HAP-1 (cell line): ENCODE measurements around the gene PRAC1.

ENCODE experiments used
- DNase-seq, 2 experiments: peaks; one replicate each; pipeline ENCODE4 v3.0.0-alpha.2; 2016 to 2020; ENCODE audit warnings: low spot score in 2 of 2
- H3K27me3 ChIP-seq: fragments of 250-450 bp; sonication (Bioruptor Pico); 2 replicates; pipeline ENCODE4 v1.5.1; 2020; ENCODE audit warnings: low read depth, mild to moderate bottlenecking, moderate library complexity
- H3K36me3 ChIP-seq: fragments of 250-450 bp; sonication (Bioruptor Pico); replicated peaks from 2 replicates; pipeline ENCODE4 v1.5.1; 2020; ENCODE audit warnings: mild to moderate bottlenecking
- H3K4me1 ChIP-seq: fragments of 250-450 bp; sonication (Bioruptor Pico); 2 replicates; pipeline ENCODE4 v1.5.1; 2020; ENCODE audit warnings: mild to moderate bottlenecking
- H3K4me3 ChIP-seq: fragments of 250-450 bp; sonication (Bioruptor Pico); 2 replicates; pipeline ENCODE4 v1.5.1; 2020; ENCODE audit warnings: mild to moderate bottlenecking, moderate library complexity
- H3K9me3 ChIP-seq: fragments of 250-450 bp; sonication (Bioruptor Pico); 2 replicates; pipeline ENCODE4 v1.5.1; 2020; ENCODE audit warnings: mild to moderate bottlenecking, moderate library complexity
- in situ Hi-C: fragments of 300-500 bp; cut with MboI; formaldehyde crosslinking; loops from 3 replicates; pipeline ENCODE4 v1.14.3; 2020; ENCODE audit warnings: low sequenced_read_pairs, inconsistent platforms, mixed read lengths

PRAC1 gene

GRCh38 chr17:48726114-48726915 is 4.0 kb upstream of the PRAC1 start:
- Histone ChIP-seq H3K36me3 (no peaks in the 10 kb centered on the region), H3K4me3 (no peak overlapping the region), H3K9me3 (no peaks in the 10 kb centered on the region), H3K27me3 (no peaks in the 10 kb centered on the region), H3K4me1 (peaks cover 14% of the 10 kb centered on the region)
- no peak for DNase-seq
- in situ Hi-C loops = loop anchor here (5.0 kb wide), 1 partner anchor 61 kb away; no protein-coding TSS in a partner anchor

- no peak for DNase-seq
- H3K9me3 ChIP-seq = no peaks in the 10 kb centered on the region
- H3K4me3 ChIP-seq = no peak overlapping the region
- in situ Hi-C loops = loop anchor here (5.0 kb wide), 1 partner anchor 62 kb away; no protein-coding TSS in a partner anchor
- no peaks in the 10 kb centered on the region for H3K27me3 ChIP-seq
- H3K36me3 ChIP-seq = no peaks in the 10 kb centered on the region
- peaks cover 14% of the 10 kb centered on the region for H3K4me1 ChIP-seq
Observed at GRCh38 chr17:48725288-48726064, 3.2 kb upstream of the PRAC1 start.

- Histone ChIP-seq H3K36me3 (no peaks in the 10 kb centered on the region), H3K27me3 (no peaks in the 10 kb centered on the region), H3K4me1 (peaks cover 12% of the 10 kb centered on the region), H3K4me3 (no peak overlapping the region), H3K9me3 (no peaks in the 10 kb centered on the region)
- no peak for DNase-seq
- in situ Hi-C loops = loop anchor here (5.0 kb wide), 1 partner anchor 62 kb away; no protein-coding TSS in a partner anchor
Observed at GRCh38 chr17:48725004-48725287, 2.6 kb upstream of the PRAC1 start.

- H3K4me1 ChIP-seq = peaks cover 7% of the 10 kb centered on the region
- DNase-seq = peak; percentile 49 to 92
- no peak overlapping the region for H3K4me3 ChIP-seq
- H3K36me3 ChIP-seq = no peaks in the 10 kb centered on the region
- H3K9me3 ChIP-seq = no peaks in the 10 kb centered on the region; the same call in 1 of the 2 replicates
- in situ Hi-C loops = loop anchor here (5.0 kb wide), 1 partner anchor 63 kb away; no protein-coding TSS in a partner anchor
- H3K27me3 ChIP-seq = no peaks in the 10 kb centered on the region
Observed at GRCh38 chr17:48724251-48725003, 2.1 kb upstream of the PRAC1 start.

GRCh38 chr17:48723423-48724250 is 1.3 kb upstream of the PRAC1 start:
- Histone ChIP-seq H3K4me3 (no peak overlapping the region), H3K4me1 (peaks cover 5% of the 10 kb centered on the region), H3K36me3 (no peaks in the 10 kb centered on the region), H3K9me3 (no peaks in the 10 kb centered on the region; the same call in 1 of the 2 replicates), H3K27me3 (no peaks in the 10 kb centered on the region)
- in situ Hi-C loops = no loop called here
- DNase-seq = no peak

- H3K9me3 ChIP-seq = no peaks in the 10 kb centered on the region; the same call in 1 of the 2 replicates
- in situ Hi-C loops = no loop called here
- H3K4me1 ChIP-seq = peaks cover 5% of the 10 kb centered on the region
- no peaks in the 10 kb centered on the region for H3K36me3 ChIP-seq
- no peak for DNase-seq
- no peaks in the 10 kb centered on the region for H3K27me3 ChIP-seq
- H3K4me3 ChIP-seq = no peak within 1 kb of the TSS
Observed at GRCh38 chr17:48722915-48723422, 651 bp upstream of the PRAC1 start, which contains the start of gene PRAC2. TSS of gene PRAC2 (plus strand) at chr17:48723185. CDS start at chr17:48724411, 1,226 bp downstream.

- no peak overlapping the region for H3K4me3 ChIP-seq
- in situ Hi-C loops = no loop called here
- no peaks in the 10 kb centered on the region for H3K36me3 ChIP-seq
- no peak for DNase-seq
- no peaks in the 10 kb centered on the region for H3K4me1 ChIP-seq
- H3K9me3 ChIP-seq = no peaks in the 10 kb centered on the region; the same call in 1 of the 2 replicates
- no peaks in the 10 kb centered on the region for H3K27me3 ChIP-seq
Observed at GRCh38 chr17:48721009-48721402, 1.3 kb downstream of the PRAC1 start.

DNA sequence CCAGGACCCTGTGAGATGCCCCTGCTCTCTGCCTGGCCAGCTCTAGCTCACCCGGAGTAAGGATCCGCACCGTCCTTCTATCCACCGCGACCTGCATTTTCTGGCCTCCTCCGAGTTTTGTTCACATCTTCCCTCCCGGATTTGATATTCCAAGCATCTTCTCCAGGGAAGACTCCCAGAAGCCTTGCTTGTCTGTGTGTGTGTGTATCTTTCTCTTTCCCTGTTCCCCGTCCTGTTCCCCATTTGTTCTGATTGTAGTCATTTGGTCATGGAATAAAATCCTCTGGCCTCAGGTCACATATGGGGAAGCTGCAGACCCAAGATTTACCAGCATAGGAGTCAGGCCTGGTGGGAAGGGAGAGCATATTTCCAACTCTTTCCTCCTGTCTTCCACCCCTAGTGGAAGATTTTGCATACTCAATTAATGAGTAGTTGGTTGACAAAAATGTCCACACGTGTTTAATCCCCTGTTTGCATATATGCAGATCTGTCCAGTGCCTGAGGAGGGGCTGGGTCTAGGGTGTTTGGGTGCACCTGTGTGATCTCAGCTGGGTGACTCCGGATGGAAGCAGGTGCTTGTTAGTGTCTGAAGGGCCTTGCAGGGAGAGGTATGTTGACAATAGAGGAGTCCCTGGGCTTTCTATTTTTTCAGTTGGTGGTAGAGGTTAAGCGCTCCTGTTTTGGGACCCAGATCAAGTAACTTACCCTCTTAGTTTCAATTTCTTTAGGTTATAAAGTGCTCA is 1.9 kb downstream of the PRAC1 start:
- peaks cover under 1% of the 10 kb centered on the region; the same call in 1 of the 2 replicates for H3K4me1 ChIP-seq
- H3K27me3 ChIP-seq = no peaks in the 10 kb centered on the region
- in situ Hi-C loops = no loop called here
- H3K36me3 ChIP-seq = no peaks in the 10 kb centered on the region
- H3K9me3 ChIP-seq = no peaks in the 10 kb centered on the region; the same call in 1 of the 2 replicates
- DNase-seq = no peak
- H3K4me3 ChIP-seq = no peak overlapping the region

DNA sequence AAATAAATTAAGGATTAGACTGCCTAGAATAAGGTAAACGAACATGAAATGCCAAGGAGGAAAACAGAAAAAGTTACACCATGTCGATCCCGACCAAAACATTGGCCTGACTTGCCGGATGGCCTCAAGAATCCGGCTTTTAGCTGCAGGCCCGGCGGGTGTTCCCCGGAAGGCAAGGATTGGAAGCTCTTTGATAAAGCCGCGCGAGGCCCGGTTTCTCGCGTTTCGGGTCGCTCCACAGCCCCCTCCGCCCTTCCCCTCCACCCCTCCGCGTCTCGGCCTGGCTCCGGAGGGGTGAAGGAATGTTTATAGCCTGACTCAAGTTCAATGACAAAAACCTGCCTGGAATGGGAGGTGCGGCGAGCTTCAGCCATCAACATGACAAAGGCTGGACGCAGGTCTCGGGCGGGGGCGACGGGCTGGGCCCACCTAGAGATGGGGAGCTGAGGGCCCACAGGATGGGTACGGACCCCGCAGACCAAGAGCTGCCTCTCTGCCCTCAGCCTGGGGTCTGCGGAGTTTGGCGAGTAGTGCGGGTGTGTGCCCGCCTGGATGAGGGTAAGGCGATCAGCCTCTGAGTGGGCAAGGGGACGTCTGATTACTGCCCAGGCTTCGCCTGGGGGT is 2.6 kb downstream of the PRAC1 start:
- no peak overlapping the region for H3K4me3 ChIP-seq
- H3K4me1 ChIP-seq = peaks cover 4% of the 10 kb centered on the region; the same call in 1 of the 2 replicates
- in situ Hi-C loops = no loop called here
- no peaks in the 10 kb centered on the region for H3K36me3 ChIP-seq
- no peak for DNase-seq
- H3K9me3 ChIP-seq = no peaks in the 10 kb centered on the region; the same call in 1 of the 2 replicates
- no peaks in the 10 kb centered on the region for H3K27me3 ChIP-seq

GRCh38 chr17:48718761-48719641 is 3.3 kb downstream of the PRAC1 start:
- DNase-seq = no peak
- Histone ChIP-seq H3K9me3 (no peaks in the 10 kb centered on the region; the same call in 1 of the 2 replicates), H3K27me3 (no peaks in the 10 kb centered on the region), H3K4me3 (no peak overlapping the region), H3K36me3 (no peaks in the 10 kb centered on the region), H3K4me1 (peaks cover 4% of the 10 kb centered on the region; the same call in 1 of the 2 replicates)
- in situ Hi-C loops = no loop called here

- H3K27me3 ChIP-seq = no peaks in the 10 kb centered on the region
- in situ Hi-C loops = no loop called here
- no peaks in the 10 kb centered on the region; the same call in 1 of the 2 replicates for H3K9me3 ChIP-seq
- H3K4me1 ChIP-seq = peaks cover 4% of the 10 kb centered on the region; the same call in 1 of the 2 replicates
- H3K36me3 ChIP-seq = no peaks in the 10 kb centered on the region
- no peak for DNase-seq
- H3K4me3 ChIP-seq = no peak overlapping the region
Observed at GRCh38 chr17:48718227-48718760, 4.0 kb downstream of the PRAC1 start.
